ENCODE results near the gene SMARCD2.

DNA sequence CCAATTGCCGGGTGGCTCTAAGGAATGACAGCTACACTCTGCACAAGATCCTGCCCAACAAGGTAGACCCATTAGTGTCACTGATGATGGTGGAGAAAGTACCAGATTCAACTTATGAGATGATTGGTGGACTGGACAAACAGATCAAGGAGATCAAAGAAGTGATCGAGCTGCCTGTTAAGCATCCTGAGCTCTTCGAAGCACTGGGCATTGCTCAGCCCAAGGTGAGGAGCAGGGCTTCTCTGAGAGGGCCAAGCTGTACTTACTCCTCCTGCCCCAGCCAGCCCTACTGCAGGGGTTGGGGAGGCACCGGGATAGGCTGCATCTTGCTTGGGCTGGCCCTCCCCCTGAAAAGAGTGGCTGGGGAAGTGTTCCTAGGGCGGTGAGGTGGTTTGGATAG, 12.2 kb downstream of the SMARCD2 start:
- TF ChIP-seq EP300 (IDR thresholded peaks at IDR 0.05) (no peak), POLR2A (IDR thresholded peaks at IDR 0.05) (no peak)

Measured in suprapubic skin (tissue), 2 donors.